Nephron progenitor cell (in vitro differentiated cells): ENCODE data around the gene HMMR.
"Not testable (repeated sequence)": the region's sequence is repeated elsewhere in the genome, so short reads cannot be mapped to it uniquely, and the experiment has no call there.

ENCODE experiments used
- DNase-seq: peaks from one replicate; pipeline ENCODE4 v3.0.0; 2021
- H3K27ac Mint-ChIP-seq: 2 replicates; pipeline ENCODE4 v1.8.0; 2021; ENCODE audit warnings: mild to moderate bottlenecking, moderate library complexity, mixed read lengths
- H3K27me3 Mint-ChIP-seq: 2 replicates; pipeline ENCODE4 v1.8.0; 2021; ENCODE audit warnings: mild to moderate bottlenecking, low read depth, mixed read lengths; ENCODE audit not compliant: poor library complexity
- H3K36me3 Mint-ChIP-seq: 2 replicates; pipeline ENCODE4 v1.8.0; 2021; ENCODE audit warnings: low read depth, mixed read lengths
- H3K4me1 Mint-ChIP-seq: 2 replicates; pipeline ENCODE4 v1.8.0; 2021; ENCODE audit warnings: mixed read lengths
- H3K4me3 Mint-ChIP-seq: 2 replicates; pipeline ENCODE4 v1.8.0; 2021; ENCODE audit warnings: mild to moderate bottlenecking, moderate library complexity, mixed read lengths
- H3K9me3 Mint-ChIP-seq: 2 replicates; pipeline ENCODE4 v1.8.0; 2021; ENCODE audit warnings: mild to moderate bottlenecking, moderate library complexity, mixed read lengths
- TF ChIP-seq, protein P1 (sequence below): fragments of 200-600 bp; sonication (generic); IDR thresholded peaks from 2 replicates; pipeline ENCODE4 v1.5.0; 2021; ENCODE audit warnings: antibody characterized with exemption

HMMR gene

DNA sequence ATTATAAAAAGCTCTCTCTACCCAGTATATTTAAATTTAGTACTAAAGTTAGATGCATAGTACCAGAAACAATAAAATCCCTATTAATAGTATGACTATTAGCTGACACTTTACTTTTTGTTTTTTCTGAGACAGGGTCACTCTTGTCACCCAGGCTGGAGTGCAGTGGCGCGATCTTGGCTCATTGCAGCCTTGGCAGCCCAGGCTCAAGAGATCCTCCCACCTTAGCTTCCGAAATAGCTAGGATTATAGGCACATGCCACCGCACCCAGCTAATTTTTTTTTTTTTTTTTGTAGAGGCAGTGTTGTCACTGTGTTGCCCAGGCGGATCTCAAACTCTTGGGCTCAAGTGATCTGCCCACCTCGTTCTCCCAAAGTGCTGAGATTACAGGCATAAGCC, 15.1 kb upstream of the HMMR start:
- peaks cover 76% of the 10 kb centered on the region for H3K36me3 Mint-ChIP-seq
- H3K27ac Mint-ChIP-seq, result no peak overlapping the region

DNA sequence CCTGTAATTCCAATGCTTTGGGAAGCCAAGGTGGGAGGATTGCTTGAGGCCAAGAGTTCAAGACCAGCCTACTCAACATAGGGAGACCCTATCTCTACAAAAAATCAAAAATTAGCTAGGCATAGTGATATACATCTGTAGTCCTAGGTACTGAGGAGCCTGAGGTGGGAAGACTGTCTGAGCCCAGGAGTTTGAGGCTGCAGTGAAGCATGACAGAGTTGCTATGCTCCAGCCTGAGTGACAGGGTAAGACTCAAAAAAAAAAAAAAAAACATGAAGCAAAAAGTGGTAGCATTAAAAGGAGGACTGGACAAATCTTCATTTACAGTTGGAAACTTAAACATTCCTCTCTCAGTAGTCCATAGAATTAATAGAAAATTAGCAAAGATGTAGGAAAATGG, 13.2 kb upstream of the HMMR start:
- Mint-ChIP-seq H3K4me3 (no peak overlapping the region), H3K9me3 (peaks cover 20% of the 10 kb centered on the region), H3K27ac (no peak overlapping the region), H3K4me1 (no peaks in the 10 kb centered on the region), H3K36me3 (peaks cover 75% of the 10 kb centered on the region), H3K27me3 (no peaks in the 10 kb centered on the region)
- no peak for DNase-seq
- TF ChIP-seq, protein P1, sequence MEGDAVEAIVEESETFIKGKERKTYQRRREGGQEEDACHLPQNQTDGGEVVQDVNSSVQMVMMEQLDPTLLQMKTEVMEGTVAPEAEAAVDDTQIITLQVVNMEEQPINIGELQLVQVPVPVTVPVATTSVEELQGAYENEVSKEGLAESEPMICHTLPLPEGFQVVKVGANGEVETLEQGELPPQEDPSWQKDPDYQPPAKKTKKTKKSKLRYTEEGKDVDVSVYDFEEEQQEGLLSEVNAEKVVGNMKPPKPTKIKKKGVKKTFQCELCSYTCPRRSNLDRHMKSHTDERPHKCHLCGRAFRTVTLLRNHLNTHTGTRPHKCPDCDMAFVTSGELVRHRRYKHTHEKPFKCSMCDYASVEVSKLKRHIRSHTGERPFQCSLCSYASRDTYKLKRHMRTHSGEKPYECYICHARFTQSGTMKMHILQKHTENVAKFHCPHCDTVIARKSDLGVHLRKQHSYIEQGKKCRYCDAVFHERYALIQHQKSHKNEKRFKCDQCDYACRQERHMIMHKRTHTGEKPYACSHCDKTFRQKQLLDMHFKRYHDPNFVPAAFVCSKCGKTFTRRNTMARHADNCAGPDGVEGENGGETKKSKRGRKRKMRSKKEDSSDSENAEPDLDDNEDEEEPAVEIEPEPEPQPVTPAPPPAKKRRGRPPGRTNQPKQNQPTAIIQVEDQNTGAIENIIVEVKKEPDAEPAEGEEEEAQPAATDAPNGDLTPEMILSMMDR, result no peak

More for the DNA sequence above, 15.1 kb upstream of the HMMR start:
- peaks cover 8% of the 10 kb centered on the region for H3K4me1 Mint-ChIP-seq
- no peak overlapping the region for H3K4me3 Mint-ChIP-seq
- TF ChIP-seq, protein P1, result no peak
- H3K9me3 Mint-ChIP-seq, result peaks cover 20% of the 10 kb centered on the region
- DNase-seq, result no peak
- no peaks in the 10 kb centered on the region for H3K27me3 Mint-ChIP-seq

DNA sequence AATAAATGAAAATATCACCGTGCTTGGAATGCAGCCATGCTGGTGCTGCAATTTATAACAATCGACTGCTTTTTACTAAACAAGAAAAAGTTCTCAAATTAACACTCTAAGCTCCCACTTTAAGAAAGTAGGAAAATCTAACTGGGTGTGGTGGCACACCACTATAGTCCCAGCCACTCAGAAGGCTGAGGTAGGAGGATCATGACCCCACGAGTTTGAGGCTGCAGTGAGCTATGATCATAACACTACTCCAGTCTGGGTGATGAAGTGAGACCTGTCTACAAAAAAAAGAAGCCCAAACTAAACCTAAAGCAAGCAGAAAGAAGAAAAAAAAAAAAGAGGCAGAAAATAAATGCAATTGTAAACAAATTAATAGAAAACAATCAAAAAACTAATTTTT, 12.6 kb upstream of the HMMR start:
- Mint-ChIP-seq H3K4me3 (no peak overlapping the region), H3K4me1 (no peaks in the 10 kb centered on the region), H3K36me3 (peaks cover 73% of the 10 kb centered on the region), H3K27ac (no peak overlapping the region), H3K27me3 (no peaks in the 10 kb centered on the region), H3K9me3 (peaks cover 20% of the 10 kb centered on the region)
- DNase-seq, result no peak
- TF ChIP-seq, protein P1, result no peak

DNA sequence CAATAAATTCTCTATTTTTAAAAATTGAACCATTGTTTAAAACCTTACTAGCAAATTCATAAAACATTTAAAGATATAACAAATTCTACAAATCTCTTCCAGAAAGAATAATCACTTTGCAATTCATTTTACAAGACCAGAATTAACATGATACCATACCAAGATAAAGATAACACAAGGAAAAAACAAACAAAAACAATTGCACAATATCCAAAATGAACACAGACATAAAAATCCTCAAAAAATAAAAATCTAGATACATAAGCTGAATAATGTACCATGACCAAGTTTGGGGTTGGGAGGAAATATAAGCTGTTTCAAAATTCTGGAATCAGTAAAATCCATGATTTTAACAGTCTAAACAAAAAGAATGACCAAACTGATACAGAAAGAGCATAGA, 11.9 kb upstream of the HMMR start:
- Mint-ChIP-seq H3K36me3 (peaks cover 74% of the 10 kb centered on the region), H3K27ac (no peak overlapping the region), H3K4me3 (no peak overlapping the region), H3K27me3 (no peaks in the 10 kb centered on the region), H3K4me1 (no peaks in the 10 kb centered on the region), H3K9me3 (peaks cover 20% of the 10 kb centered on the region)
- TF ChIP-seq, protein P1, result no peak
- no peak for DNase-seq

DNA sequence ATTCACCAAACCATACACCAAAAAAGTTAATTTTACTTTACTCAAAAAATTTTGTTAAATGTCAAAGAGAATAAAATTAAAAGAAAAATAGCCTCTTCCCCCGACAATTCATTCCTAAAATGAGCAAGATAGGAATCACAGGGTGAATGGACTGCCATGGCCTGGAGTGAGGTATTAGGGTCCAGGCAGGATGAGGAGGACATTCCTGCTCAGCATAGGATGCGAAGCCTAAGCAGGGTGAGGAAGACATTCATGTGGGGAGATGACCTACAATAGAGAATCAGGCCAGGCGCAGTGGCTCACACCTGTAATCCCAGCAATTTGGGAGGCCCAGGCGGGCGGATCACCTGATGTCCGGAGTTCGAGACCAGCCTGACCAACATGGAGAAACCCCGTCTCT, 8.9 kb upstream of the HMMR start:
- peak overlapping the region; percentile 71 for H3K27ac Mint-ChIP-seq
- TF ChIP-seq, protein P1, result no peak
- H3K4me1 Mint-ChIP-seq, result peaks cover 13% of the 10 kb centered on the region
- H3K9me3 Mint-ChIP-seq, result peaks cover 23% of the 10 kb centered on the region
- H3K27me3 Mint-ChIP-seq, result no peaks in the 10 kb centered on the region
- H3K4me3 Mint-ChIP-seq, result no peak overlapping the region
- DNase-seq, result no peak
- H3K36me3 Mint-ChIP-seq, result peaks cover 83% of the 10 kb centered on the region

DNA sequence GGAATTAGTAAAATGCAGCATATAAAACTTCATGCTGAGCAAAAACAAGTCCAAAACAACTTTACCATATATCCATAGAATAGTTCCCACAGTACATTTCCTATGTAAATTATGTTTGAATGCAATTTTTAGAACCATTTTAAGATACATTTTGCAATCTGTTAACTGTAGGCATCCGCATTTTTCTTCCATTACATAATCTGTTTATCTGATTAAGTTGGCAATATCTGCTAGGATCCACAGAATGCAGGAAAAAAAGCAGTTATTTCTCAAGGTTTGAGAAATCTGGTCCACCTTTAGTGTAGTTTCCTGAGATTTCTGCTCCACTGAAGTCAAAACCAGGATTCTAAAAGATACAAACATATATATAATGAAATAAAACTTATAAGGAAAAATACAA, 6.7 kb upstream of the HMMR start:
- H3K36me3 Mint-ChIP-seq, result peaks cover 76% of the 10 kb centered on the region
- no peak for DNase-seq
- no peak overlapping the region for H3K27ac Mint-ChIP-seq
- no peaks in the 10 kb centered on the region for H3K27me3 Mint-ChIP-seq
- H3K4me1 Mint-ChIP-seq, result peaks cover 28% of the 10 kb centered on the region
- no peak overlapping the region for H3K4me3 Mint-ChIP-seq
- peaks cover 7% of the 10 kb centered on the region for H3K9me3 Mint-ChIP-seq
- TF ChIP-seq, protein P1, result no peak

DNA sequence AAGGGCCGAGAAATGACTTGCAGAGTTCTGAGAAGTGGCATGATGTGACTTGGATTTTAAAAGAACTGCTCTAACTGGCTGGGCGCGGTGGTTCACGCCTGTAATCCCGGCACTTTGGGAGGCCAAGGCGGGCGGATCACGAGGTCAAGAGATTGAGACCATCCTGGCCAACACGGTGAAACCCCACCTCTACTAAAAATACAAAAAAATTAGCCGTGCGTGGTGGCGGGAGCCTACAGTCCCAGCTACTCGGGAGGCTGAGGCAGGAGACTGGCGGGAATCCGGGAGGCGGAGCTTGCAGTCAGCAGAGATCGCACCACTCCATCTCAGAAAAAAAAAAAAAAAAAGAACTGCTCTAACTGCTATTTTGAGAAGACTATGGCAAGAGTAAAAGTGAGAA, 5.0 kb upstream of the HMMR start:
- H3K4me1 Mint-ChIP-seq, result peaks cover 37% of the 10 kb centered on the region
- peaks cover 59% of the 10 kb centered on the region for H3K36me3 Mint-ChIP-seq
- H3K4me3 Mint-ChIP-seq, H3K9me3 Mint-ChIP-seq, DNase-seq, H3K27me3 Mint-ChIP-seq: not testable (repeated sequence)
- H3K27ac Mint-ChIP-seq, result peak overlapping the region; percentile 29
